ENCODE measurements around the gene RHBDL3. TPM values are rescaled to one million over a fixed set of nuclear protein-coding genes. Genes with fewer than 3 reads are reported as not detected.
"Not testable (repeated sequence)": the region's sequence is repeated elsewhere in the genome, so short reads cannot be mapped to it uniquely, and the experiment has no call there.

RHBDL3 gene
- total and polyA plus RNA-seq, 10 of the 15 experiments (the other 5 are each of a cell fraction or from before 2014, with no cell fraction given), result 0.04 to 0.24 (median 0.04) TPM; not detected in 5

DNA sequence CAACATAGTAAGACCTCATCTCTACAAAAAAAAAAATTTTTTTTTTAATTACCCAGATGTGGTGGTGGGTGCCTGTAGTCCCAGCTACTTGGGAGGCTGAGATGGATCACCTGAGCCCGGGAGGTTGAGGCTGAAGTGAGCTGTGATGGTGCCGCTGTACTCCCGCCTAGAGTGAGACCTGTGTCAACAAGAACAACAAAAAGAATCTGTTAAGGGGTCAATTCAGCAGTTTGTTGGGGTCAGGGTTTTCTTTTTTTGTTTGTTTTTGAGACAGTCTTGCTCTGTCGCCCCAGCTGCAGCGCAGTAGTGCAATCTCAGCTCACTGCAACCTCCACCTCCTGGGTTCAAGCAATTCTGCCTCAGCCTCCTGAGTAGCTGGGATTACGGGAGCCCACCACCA is 54.4 kb downstream of the RHBDL3 start:
- in situ Hi-C loops (cut with MboI); H3K27ac ChIP-seq (ENCODE audit: control insufficient read depth, insufficient read depth); H3K4me1 ChIP-seq (ENCODE audit: control insufficient read depth, insufficient read depth, low read length); H3K4me2 ChIP-seq (ENCODE audit: control insufficient read depth, insufficient read depth); FAIRE-seq; H3K36me3 ChIP-seq (ENCODE audit: control insufficient read depth in 2 of 2, insufficient read depth in 2 of 2, low read length in 1 of 2); ATAC-seq; intact Hi-C loops (cut with micrococcal nuclease; ENCODE audit: unreplicated experiment); H3K79me2 ChIP-seq (ENCODE audit: control insufficient read depth, insufficient read depth, low read length); DNase-seq (ENCODE audit: low read depth, low spot score); H3K9ac ChIP-seq (ENCODE audit: control insufficient read depth, insufficient read depth, low read length); BruUV-seq (replicated peaks); H3K4me3 ChIP-seq; H2AFZ ChIP-seq (ENCODE audit: control insufficient read depth, low read depth, low read length); H3K9me3 ChIP-seq (replicated peaks; ENCODE audit: control insufficient read depth, insufficient read depth, low read length); H4K20me1 ChIP-seq (ENCODE audit: control insufficient read depth, insufficient read depth); H3K27me3 ChIP-seq (replicated peaks in 1 of 2; ENCODE audit: control insufficient read depth in 2 of 2, insufficient read depth in 2 of 2, low read length in 1 of 2): not testable (repeated sequence)
- WGBS (ENCODE audit: insufficient coverage, insufficient replicate concordance, low lambda C conversion rate, missing lambda C conversion rate), result 89% methylated on average over 6 of the region's 6 CpGs
- ChIA-PET SMC1A (ENCODE audit: uncharacterized antibody, unreplicated experiment) (interaction anchor here (0.6 to 3.6 kb wide), 16 partner anchors 8 to 316 kb away, joined by 3 to 22 read pairs (median 3); no protein-coding TSS in a partner anchor), POLR2A (interaction anchor here (1.4 kb wide), 1 partner anchor 9 kb away, joined by 4 read pairs; no protein-coding TSS in a partner anchor), CTCF (interaction anchor here (0.6 to 7.9 kb wide), 17 partner anchors 12 to 314 kb away, joined by 3 to 132 read pairs (median 4); partner anchors contain the start of gene PSMD11), RAD21 (ENCODE audit: unreplicated experiment) (interaction anchor here (0.9 to 5.8 kb wide), 9 partner anchors 8 to 192 kb away, joined by 3 to 53 read pairs (median 4); partner anchors contain the start of gene PSMD11)

GRCh38 chr17:32320847-32321246 is 55.2 kb downstream of the RHBDL3 start:
- Histone ChIP-seq H2AFZ (ENCODE audit: control insufficient read depth, low read depth, low read length) (no peak overlapping the region), H3K27me3 (replicated peaks in 1 of 2; ENCODE audit: control insufficient read depth in 2 of 2, insufficient read depth in 2 of 2, low read length in 1 of 2) (peaks cover 0 to under 1% of the 10 kb centered on the region in 2 experiments; a peak in 1 of 4 replicates), H3K9ac (ENCODE audit: control insufficient read depth, insufficient read depth, low read length) (no peak overlapping the region), H3K4me2 (ENCODE audit: control insufficient read depth, insufficient read depth) (no peak overlapping the region), H3K79me2 (ENCODE audit: control insufficient read depth, insufficient read depth, low read length) (no peaks in the 10 kb centered on the region), H3K27ac (ENCODE audit: control insufficient read depth, insufficient read depth) (no peak overlapping the region), H3K36me3 (ENCODE audit: control insufficient read depth in 2 of 2, insufficient read depth in 2 of 2, low read length in 1 of 2) (no peaks in the 10 kb centered on the region), H3K4me3 (no peak overlapping the region), H3K9me3 (replicated peaks; ENCODE audit: control insufficient read depth, insufficient read depth, low read length) (no peaks in the 10 kb centered on the region), H3K4me1 (ENCODE audit: control insufficient read depth, insufficient read depth, low read length) (peaks cover 7% of the 10 kb centered on the region), H4K20me1 (ENCODE audit: control insufficient read depth, insufficient read depth) (no peaks in the 10 kb centered on the region)
- DNase-seq (ENCODE audit: low read depth, low spot score) (no peak), FAIRE-seq (no peak), ATAC-seq (no peak)
- no peak for TF ChIP-seq EED (IDR thresholded peaks at IDR 0.05; ENCODE audit: low read depth)
- TF ChIP-seq HCFC1 (IDR thresholded peaks at IDR 0.05; ENCODE audit: low read length), result no peak
- TF ChIP-seq SREBF1 (IDR thresholded peaks at IDR 0.05; ENCODE audit: low read length), result no peak
- TF ChIP-seq, protein P1, sequence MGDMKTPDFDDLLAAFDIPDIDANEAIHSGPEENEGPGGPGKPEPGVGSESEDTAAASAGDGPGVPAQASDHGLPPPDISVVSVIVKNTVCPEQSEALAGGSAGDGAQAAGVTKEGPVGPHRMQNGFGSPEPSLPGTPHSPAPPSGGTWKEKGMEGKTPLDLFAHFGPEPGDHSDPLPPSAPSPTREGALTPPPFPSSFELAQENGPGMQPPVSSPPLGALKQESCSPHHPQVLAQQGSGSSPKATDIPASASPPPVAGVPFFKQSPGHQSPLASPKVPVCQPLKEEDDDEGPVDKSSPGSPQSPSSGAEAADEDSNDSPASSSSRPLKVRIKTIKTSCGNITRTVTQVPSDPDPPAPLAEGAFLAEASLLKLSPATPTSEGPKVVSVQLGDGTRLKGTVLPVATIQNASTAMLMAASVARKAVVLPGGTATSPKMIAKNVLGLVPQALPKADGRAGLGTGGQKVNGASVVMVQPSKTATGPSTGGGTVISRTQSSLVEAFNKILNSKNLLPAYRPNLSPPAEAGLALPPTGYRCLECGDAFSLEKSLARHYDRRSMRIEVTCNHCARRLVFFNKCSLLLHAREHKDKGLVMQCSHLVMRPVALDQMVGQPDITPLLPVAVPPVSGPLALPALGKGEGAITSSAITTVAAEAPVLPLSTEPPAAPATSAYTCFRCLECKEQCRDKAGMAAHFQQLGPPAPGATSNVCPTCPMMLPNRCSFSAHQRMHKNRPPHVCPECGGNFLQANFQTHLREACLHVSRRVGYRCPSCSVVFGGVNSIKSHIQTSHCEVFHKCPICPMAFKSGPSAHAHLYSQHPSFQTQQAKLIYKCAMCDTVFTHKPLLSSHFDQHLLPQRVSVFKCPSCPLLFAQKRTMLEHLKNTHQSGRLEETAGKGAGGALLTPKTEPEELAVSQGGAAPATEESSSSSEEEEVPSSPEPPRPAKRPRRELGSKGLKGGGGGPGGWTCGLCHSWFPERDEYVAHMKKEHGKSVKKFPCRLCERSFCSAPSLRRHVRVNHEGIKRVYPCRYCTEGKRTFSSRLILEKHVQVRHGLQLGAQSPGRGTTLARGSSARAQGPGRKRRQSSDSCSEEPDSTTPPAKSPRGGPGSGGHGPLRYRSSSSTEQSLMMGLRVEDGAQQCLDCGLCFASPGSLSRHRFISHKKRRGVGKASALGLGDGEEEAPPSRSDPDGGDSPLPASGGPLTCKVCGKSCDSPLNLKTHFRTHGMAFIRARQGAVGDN (IDR thresholded peaks at IDR 0.05), result no peak
- TF ChIP-seq NFYB (IDR thresholded peaks at IDR 0.05; ENCODE audit: insufficient read depth, low read depth, low read length), result no peak
- TF ChIP-seq HDAC6 (IDR thresholded peaks at IDR 0.05; ENCODE audit: unreplicated experiment), result no peak
- no peak for TF ChIP-seq SP1 (IDR thresholded peaks at IDR 0.05; ENCODE audit: low read depth, low read length)
- no peak for TF ChIP-seq MTA2 (IDR thresholded peaks at IDR 0.05; ENCODE audit: low read depth)
- no peak for TF ChIP-seq HDGF (IDR thresholded peaks at IDR 0.05)
- ChIA-PET POLR2A (interaction anchor here (0.5 kb wide), 3 partner anchors 8 to 23 kb away, joined by 3 read pairs; no protein-coding TSS in a partner anchor), CTCF (interaction anchor here (1.1 to 7.9 kb wide), 5 partner anchors 11 to 128 kb away, joined by 3 to 132 read pairs (median 6); no protein-coding TSS in a partner anchor), SMC1A (ENCODE audit: uncharacterized antibody, unreplicated experiment) (interaction anchor here (0.6 to 3.6 kb wide), 4 partner anchors 68 to 317 kb away, joined by 3 to 22 read pairs (median 3); no protein-coding TSS in a partner anchor), RAD21 (ENCODE audit: unreplicated experiment) (no interaction called here)
- no TSS peak for BruUV-seq (replicated peaks)
- WGBS (ENCODE audit: insufficient coverage, insufficient replicate concordance, low lambda C conversion rate, missing lambda C conversion rate), result 81% methylated on average over 13 of the region's 15 CpGs
- in situ Hi-C loops (cut with MboI), result no loop called here
- intact Hi-C loops (cut with micrococcal nuclease; ENCODE audit: unreplicated experiment), result no loop called here
